ENCODE measurements around the gene NUDT8.

NUDT8 gene

GRCh38 chr11:67648796-67649613, 19.3 kb upstream of the NUDT8 start:
- no peak for DNase-seq (ENCODE audit: low read depth)
- no peak for TF ChIP-seq CTCF (conservative IDR thresholded peaks at IDR 0.05; ENCODE audit: low read length)
- H3K4me3 ChIP-seq (ENCODE audit: low read length) = no peak overlapping the region

- no peak for TF ChIP-seq CTCF (conservative IDR thresholded peaks at IDR 0.05; ENCODE audit: low read length)
- H3K4me3 ChIP-seq (ENCODE audit: low read length) = no peak overlapping the region
- DNase-seq (ENCODE audit: low read depth) = no peak
Measured at GRCh38 chr11:67648140-67648795, 18.5 kb upstream of the NUDT8 start.

- no peak overlapping the region for H3K4me3 ChIP-seq (ENCODE audit: low read length)
- no peak for TF ChIP-seq CTCF (conservative IDR thresholded peaks at IDR 0.05; ENCODE audit: low read length)
- no peak for DNase-seq (ENCODE audit: low read depth)
Measured at GRCh38 chr11:67647471-67647870, 17.7 kb upstream of the NUDT8 start.

GRCh38 chr11:67646535-67647336, 17.0 kb upstream of the NUDT8 start:
- no peak for TF ChIP-seq CTCF (conservative IDR thresholded peaks at IDR 0.05; ENCODE audit: low read length)
- no peak overlapping the region for H3K4me3 ChIP-seq (ENCODE audit: low read length)
- DNase-seq (ENCODE audit: low read depth) = no peak

GRCh38 chr11:67645521-67646461, 16.1 kb upstream of the NUDT8 start:
- H3K4me3 ChIP-seq (ENCODE audit: low read length) = no peak overlapping the region
- DNase-seq (ENCODE audit: low read depth) = no peak
- TF ChIP-seq CTCF (conservative IDR thresholded peaks at IDR 0.05; ENCODE audit: low read length) = no peak
